ENCODE data around the gene VRK1.

DNA sequence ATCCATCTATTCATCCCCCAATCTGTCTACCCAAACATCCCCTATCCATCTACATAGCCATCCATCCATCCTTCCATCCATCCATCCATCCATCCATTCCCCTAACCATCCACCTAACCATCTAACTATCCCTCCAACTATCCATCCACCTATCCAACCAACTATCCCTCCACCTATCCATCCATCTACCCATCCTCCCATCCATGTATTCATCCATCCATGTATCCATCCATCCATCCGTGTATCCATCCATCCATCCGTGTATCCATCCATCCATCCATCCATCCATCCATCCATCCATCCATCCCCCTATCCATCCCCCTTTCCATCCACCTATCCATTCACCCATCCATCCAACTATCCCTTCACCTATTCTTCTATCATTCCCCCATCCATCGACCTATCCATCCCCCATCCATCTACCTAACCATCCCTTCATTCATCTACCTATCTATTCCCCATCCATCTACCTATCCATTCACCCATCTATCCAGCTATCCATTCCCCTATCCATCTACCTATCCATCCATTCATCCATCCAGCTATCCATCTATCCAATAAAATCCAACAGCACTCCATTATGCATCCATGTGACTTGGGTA, 131.7 kb downstream of the VRK1 start:
- no peak for TF ChIP-seq POLR2A (IDR thresholded peaks at IDR 0.05; ENCODE audit: extremely low read depth, insufficient read length)
- TF ChIP-seq, protein P1, sequence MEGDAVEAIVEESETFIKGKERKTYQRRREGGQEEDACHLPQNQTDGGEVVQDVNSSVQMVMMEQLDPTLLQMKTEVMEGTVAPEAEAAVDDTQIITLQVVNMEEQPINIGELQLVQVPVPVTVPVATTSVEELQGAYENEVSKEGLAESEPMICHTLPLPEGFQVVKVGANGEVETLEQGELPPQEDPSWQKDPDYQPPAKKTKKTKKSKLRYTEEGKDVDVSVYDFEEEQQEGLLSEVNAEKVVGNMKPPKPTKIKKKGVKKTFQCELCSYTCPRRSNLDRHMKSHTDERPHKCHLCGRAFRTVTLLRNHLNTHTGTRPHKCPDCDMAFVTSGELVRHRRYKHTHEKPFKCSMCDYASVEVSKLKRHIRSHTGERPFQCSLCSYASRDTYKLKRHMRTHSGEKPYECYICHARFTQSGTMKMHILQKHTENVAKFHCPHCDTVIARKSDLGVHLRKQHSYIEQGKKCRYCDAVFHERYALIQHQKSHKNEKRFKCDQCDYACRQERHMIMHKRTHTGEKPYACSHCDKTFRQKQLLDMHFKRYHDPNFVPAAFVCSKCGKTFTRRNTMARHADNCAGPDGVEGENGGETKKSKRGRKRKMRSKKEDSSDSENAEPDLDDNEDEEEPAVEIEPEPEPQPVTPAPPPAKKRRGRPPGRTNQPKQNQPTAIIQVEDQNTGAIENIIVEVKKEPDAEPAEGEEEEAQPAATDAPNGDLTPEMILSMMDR (IDR thresholded peaks at IDR 0.05; ENCODE audit: low read depth, low read length), result no peak
- TF ChIP-seq, protein P2, sequence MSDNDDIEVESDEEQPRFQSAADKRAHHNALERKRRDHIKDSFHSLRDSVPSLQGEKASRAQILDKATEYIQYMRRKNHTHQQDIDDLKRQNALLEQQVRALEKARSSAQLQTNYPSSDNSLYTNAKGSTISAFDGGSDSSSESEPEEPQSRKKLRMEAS (IDR thresholded peaks at IDR 0.05; ENCODE audit: low read depth, low read length), result no peak
